ENCODE measurements around the gene FOCAD. TPM values are rescaled to one million over a fixed set of nuclear protein-coding genes. Genes with fewer than 3 reads are reported as not detected.

FOCAD gene
- total RNA-seq, 1 experiment from 2014 or later, result 42.7 TPM

GRCh38 chr9:21002040-21002439, 318.0 kb downstream of the FOCAD start:
- ChIA-PET POLR2A (ENCODE audit: low non-redundant PET) (no interaction called here), CTCF (no interaction called here)
- no peak for TF ChIP-seq EZH2 (IDR thresholded peaks at IDR 0.05; ENCODE audit: borderline replicate concordance, low read depth, low read length, poor library complexity, severe bottlenecking)
- no peak for TF ChIP-seq CTCF (conservative IDR thresholded peaks at IDR 0.05; ENCODE audit: low read depth, low read length)
- Histone ChIP-seq H3K27ac (ENCODE audit: low read depth, low read length, poor library complexity, severe bottlenecking) (no peak overlapping the region), H3K4me3 (ENCODE audit: low read depth, low read length, poor library complexity, severe bottlenecking) (no peak overlapping the region), H3K4me1 (ENCODE audit: insufficient read depth, low read length, poor library complexity, severe bottlenecking) (no peaks in the 10 kb centered on the region), H3K9me3 (ENCODE audit: low read depth, low read length, poor library complexity, severe bottlenecking) (no peaks in the 10 kb centered on the region), H3K36me3 (ENCODE audit: insufficient read depth, low read length, poor library complexity, severe bottlenecking) (peaks cover 7% of the 10 kb centered on the region), H3K27me3 (replicated peaks; ENCODE audit: insufficient read depth, low read depth, low read length, poor library complexity) (no peaks in the 10 kb centered on the region)
- intact Hi-C loops (cut with micrococcal nuclease; ENCODE audit: unreplicated experiment), result loop anchor here (10.0 kb wide), 1 partner anchor 63 kb away; no protein-coding TSS in a partner anchor
- BruUV-seq (replicated peaks), result no TSS peak
- DNase-seq (ENCODE audit: low spot score), result peak; percentile 4

GRCh38 chr9:21015129-21015815, 331.2 kb downstream of the FOCAD start:
- CTCF ChIA-PET, result no interaction called here
- POLR2A ChIA-PET (ENCODE audit: low non-redundant PET), result no interaction called here
- TF ChIP-seq CTCF (conservative IDR thresholded peaks at IDR 0.05; ENCODE audit: low read depth, low read length) (no peak), EZH2 (IDR thresholded peaks at IDR 0.05; ENCODE audit: borderline replicate concordance, low read depth, low read length, poor library complexity, severe bottlenecking) (no peak)
- no peaks in the 10 kb centered on the region for H3K27me3 ChIP-seq (replicated peaks; ENCODE audit: insufficient read depth, low read depth, low read length, poor library complexity)
- no peak overlapping the region for H3K27ac ChIP-seq (ENCODE audit: low read depth, low read length, poor library complexity, severe bottlenecking)
- DNase-seq (ENCODE audit: low spot score), result no peak
- intact Hi-C loops (cut with micrococcal nuclease; ENCODE audit: unreplicated experiment), result no loop called here
- H3K4me3 ChIP-seq (ENCODE audit: low read depth, low read length, poor library complexity, severe bottlenecking), result no peak overlapping the region
- no peaks in the 10 kb centered on the region for H3K9me3 ChIP-seq (ENCODE audit: low read depth, low read length, poor library complexity, severe bottlenecking)
- peaks cover 4% of the 10 kb centered on the region for H3K4me1 ChIP-seq (ENCODE audit: insufficient read depth, low read length, poor library complexity, severe bottlenecking)
- no TSS peak for BruUV-seq (replicated peaks)
- no peaks in the 10 kb centered on the region for H3K36me3 ChIP-seq (ENCODE audit: insufficient read depth, low read length, poor library complexity, severe bottlenecking)

- no TSS peak for BruUV-seq (replicated peaks)
- H3K27ac ChIP-seq (ENCODE audit: low read depth, low read length, poor library complexity, severe bottlenecking), result no peak overlapping the region
- H3K36me3 ChIP-seq (ENCODE audit: insufficient read depth, low read length, poor library complexity, severe bottlenecking), result no peaks in the 10 kb centered on the region
- no peak for DNase-seq (ENCODE audit: low spot score)
- intact Hi-C loops (cut with micrococcal nuclease; ENCODE audit: unreplicated experiment), result no loop called here
- ChIA-PET POLR2A (ENCODE audit: low non-redundant PET) (no interaction called here), CTCF (no interaction called here)
- TF ChIP-seq CTCF (conservative IDR thresholded peaks at IDR 0.05; ENCODE audit: low read depth, low read length), result no peak
- no peak for TF ChIP-seq EZH2 (IDR thresholded peaks at IDR 0.05; ENCODE audit: borderline replicate concordance, low read depth, low read length, poor library complexity, severe bottlenecking)
- H3K27me3 ChIP-seq (replicated peaks; ENCODE audit: insufficient read depth, low read depth, low read length, poor library complexity), result no peaks in the 10 kb centered on the region
- H3K9me3 ChIP-seq (ENCODE audit: low read depth, low read length, poor library complexity, severe bottlenecking), result no peaks in the 10 kb centered on the region
- H3K4me1 ChIP-seq (ENCODE audit: insufficient read depth, low read length, poor library complexity, severe bottlenecking), result peaks cover 4% of the 10 kb centered on the region
- no peak overlapping the region for H3K4me3 ChIP-seq (ENCODE audit: low read depth, low read length, poor library complexity, severe bottlenecking)
Measured at GRCh38 chr9:21015995-21016394, 331.9 kb downstream of the FOCAD start.
